GM19240 (cell line): ENCODE measurements around the gene MYRF.

Source experiments
- DNase-seq: peaks from one replicate; pipeline ENCODE4 v3.0.0; 2011; ENCODE audit warnings: low spot score; ENCODE audit not compliant: insufficient read length

Gene MYRF

DNA sequence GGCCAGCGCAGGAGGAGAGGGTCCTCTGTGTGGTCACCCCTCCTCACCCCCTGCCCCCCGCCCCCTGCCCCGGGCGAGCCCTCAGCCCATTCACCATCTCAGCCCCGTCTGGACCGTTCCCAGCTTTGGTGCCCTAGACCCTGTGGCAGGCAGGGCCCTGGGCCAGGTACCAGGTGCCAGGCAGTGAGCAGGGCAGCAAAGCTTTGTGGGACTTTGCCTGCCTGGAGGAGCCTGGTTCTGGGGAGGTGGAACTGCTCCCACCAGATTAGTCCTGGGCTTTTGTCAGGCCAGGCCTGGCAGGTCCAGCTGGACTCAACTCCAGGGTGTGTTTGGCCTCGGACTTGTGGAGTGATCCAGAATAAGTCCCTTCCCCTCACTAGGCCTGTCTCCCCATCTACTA lies 13.7 kb upstream of the MYRF start:
- DNase-seq, result no peak

GRCh38 chr11:61739413-61739812 lies 13.0 kb upstream of the MYRF start:
- DNase-seq, result no peak

DNA sequence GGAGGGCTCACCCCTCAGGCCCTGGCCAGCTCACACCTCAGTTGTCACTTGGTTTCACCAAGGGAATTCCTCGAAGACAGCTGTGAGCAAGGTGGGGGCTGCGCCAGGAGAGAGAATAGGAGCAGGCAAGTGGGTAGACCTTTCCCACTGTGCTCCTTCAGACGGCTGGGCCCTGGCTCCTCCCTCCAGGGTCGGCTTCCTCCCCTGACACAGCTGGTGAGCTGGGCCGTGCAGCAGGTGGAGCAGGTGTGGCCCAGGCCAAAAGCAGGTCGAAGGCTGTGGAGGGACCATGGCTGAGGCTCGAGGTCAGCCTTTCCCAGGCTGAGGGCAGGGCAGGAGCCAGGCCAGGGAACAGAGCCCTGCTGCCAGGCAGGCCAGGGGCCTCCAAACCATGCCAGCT lies 12.5 kb upstream of the MYRF start:
- DNase-seq, result no peak

DNA sequence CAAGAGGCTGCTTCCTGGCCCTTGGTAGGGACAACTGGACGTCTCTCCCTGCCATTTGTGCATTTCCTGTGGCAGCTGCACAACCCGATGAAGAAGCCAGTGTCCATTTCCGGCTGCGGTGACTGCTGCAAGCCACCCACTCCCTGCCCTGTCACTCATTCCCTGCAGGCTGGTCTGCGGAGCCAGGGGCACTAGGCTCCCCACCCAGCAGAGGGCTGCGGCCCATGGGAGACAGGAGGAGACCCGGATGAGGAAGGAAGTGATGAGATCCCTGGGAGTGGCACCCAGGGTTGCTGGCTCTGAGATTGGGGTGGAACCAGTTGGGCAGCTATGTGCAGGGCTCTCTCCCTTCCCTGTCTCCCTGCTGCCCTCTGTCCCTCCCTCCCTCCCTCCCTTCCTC lies 10.0 kb upstream of the MYRF start:
- no peak for DNase-seq

GRCh38 chr11:61743486-61744095 lies 8.8 kb upstream of the MYRF start:
- DNase-seq, result no peak

DNA sequence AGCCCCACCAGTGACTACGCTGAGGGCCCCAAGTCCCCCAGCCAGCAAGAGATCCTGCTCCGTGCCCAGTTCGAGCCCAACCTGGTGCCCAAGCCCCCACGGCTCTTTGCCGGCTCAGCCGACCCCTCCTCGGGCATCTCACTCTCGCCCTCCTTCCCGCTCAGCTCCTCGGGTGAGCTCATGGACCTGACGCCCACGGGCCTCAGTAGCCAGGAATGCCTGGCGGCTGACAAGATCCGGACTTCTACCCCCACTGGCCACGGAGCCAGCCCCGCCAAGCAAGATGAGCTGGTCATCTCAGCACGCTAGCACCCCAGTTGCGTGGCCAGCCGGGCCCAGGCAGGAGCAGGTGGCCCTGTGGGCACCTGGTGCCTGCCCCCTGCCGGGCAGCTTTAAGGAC lies 8.3 kb upstream of the MYRF start:
- DNase-seq, result no peak

DNA sequence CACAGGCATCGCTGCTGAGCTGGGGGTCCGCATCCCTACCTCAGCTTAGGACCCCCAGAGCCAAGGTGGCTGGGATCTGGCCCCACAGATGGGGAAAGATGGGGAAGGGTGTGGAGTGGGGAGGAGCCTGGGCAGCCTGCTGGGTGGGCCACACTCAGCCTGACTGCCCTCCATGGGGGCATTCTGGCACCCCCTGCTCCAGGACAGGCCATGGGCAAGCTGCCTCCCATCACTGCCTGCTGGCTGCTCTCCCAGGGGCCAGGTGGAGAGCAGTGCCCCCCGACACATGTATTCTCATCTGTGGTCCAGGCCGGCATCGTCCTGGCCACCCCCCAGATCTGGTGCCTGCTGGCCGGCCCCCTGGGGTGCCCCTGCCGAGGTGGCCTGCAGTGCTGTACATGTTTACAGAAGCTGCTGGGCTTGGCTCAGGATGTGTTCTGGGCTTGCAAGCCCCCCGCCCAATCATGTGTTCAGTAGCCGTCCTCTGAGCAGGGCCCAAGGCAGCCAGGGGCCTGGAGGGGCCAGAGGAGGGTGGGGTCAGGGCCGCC lies 7.8 kb upstream of the MYRF start:
- no peak for DNase-seq

GRCh38 chr11:61745781-61746441 lies 6.5 kb upstream of the MYRF start:
- no peak for DNase-seq

GRCh38 chr11:61746442-61747191 lies 5.8 kb upstream of the MYRF start:
- DNase-seq, result no peak

DNA sequence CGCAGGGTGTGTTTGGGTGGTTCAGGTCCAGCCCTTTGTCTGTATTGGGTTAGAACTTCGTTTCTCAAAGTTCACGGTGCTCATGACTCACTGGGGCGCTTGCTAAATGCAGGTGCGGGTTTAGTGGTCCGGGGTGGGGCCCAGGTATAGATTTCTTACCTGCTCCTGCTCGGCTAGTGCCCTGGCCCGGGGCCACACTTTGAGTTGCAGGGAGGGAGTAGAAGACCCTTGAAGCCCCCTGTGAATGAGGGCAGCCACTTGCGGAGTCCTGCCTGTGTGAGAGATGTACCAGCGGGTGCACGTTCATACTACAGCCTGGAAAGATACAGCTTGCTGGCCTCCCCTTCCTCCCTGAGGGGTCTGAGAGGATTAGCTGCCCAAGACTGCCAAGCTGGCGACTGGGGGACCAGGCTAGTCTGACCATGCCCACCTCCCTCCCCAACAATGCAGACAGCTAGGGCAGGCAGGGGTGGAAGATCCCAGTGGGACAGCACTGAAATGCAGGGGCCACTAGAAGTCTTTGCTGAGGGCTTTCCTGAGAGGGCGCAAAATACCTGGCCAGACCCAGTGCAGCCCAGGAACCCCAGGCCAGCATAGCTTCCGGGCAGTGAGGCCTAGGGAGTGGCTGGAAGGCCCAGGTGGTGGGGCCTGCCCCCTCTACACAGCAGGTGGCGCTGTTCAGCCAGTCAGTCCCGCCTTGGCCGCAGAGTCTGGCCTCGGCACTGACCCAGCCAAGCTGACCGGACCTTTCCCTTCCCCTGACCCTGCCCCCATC lies 5.1 kb upstream of the MYRF start:
- peak; percentile 90 for DNase-seq

DNA sequence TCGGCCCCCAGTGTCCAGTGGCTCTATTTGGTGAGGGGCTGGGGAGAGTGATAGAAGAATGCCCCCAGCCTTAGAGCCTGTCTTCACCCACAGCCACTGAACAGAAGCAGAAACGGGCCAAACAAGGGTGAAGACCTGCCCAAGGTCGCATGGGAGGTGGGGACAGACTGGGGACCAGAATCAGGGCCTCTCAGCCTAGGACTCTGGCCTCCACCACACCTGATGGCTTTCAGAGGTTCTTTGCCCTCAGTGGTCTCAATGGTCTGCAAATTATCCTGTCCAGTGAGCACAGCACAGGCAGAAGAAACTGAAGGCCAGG lies 4.5 kb upstream of the MYRF start:
- no peak for DNase-seq

DNA sequence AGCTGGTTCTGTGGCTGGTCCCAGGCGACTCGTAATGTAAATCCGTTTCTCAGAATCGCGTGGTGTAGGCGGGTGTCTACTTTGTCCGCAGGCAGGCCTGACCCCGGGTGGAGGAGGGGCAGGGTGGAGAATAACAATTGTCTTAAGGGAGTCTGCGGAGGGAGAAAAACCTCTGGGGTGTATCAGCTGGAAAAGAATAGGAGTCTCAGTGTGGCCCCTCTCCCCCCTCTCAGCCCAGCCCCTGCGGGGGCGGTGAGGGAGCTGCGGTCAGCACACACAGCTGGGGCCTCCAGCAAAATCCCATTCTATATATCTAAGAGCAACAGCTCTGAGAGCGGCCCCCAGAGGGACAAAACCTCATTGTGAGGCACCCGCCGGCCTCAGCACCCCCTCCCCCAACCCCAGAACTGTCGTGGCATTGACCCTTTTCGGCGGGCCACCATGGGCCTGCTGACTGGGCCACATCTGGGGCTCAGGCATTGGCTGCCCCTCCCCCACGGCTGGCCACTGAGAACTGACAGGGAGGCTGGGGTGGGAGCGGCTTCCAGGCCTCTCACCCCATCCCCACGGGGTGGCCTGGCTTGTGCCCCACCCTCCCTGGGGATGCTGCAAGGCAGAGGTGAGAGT lies 2.7 kb upstream of the MYRF start:
- DNase-seq, result no peak

- no peak for DNase-seq
Measured at GRCh38 chr11:61750631-61751273, 1.7 kb upstream of the MYRF start.

- DNase-seq, result no peak
Measured at GRCh38 chr11:61751384-61751783, 1.1 kb upstream of the MYRF start.

DNA sequence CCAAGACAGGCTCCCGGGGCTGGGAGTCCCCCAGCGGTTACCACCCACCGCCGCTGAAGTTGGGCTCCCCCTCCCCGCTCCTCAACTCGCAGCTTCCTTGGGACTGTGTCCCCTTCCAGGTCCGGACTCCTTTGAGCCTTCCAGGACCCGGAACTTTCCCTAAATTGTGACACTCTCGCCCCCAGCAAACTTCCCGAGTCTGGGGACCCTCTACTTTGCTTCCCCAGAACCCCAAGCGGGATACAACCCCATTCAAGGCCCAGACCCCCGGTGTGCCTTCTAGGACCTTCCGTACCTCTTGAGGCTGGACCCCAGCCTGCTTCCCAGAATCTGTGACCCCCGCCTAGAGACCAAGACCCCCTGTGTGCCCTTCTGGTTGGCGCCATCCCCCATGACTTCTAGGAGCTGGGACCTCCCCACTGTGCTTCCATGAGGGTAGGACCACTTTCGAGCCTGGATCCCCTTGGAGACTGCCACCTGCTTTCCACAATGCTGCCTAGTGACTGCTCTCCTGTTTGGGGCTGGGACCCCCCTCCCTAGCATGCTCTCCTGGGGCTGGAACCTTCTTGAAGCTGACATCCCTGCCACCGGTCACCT lies 587 bp downstream of the MYRF start:
- DNase-seq, result no peak

DNA sequence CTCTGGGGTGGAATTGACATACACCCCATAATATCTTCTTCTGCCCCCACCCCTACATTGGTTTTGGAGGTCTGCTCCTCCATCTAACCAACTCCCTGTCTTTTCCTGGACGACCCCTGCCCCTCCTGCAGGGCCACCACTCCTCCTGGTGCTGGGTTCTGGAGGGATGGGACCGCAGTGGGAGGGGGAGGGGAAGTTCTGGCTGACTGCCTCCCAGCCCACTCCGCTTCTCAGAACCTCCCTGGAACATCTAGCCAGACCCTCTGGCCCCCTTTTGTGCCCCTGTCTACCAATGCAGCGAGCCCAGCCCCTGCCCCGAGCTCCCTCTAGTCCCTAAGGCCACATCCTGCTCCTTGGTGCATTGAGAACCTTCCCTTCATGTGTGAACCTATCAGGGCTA lies 1.2 kb downstream of the MYRF start:
- no peak for DNase-seq

DNA sequence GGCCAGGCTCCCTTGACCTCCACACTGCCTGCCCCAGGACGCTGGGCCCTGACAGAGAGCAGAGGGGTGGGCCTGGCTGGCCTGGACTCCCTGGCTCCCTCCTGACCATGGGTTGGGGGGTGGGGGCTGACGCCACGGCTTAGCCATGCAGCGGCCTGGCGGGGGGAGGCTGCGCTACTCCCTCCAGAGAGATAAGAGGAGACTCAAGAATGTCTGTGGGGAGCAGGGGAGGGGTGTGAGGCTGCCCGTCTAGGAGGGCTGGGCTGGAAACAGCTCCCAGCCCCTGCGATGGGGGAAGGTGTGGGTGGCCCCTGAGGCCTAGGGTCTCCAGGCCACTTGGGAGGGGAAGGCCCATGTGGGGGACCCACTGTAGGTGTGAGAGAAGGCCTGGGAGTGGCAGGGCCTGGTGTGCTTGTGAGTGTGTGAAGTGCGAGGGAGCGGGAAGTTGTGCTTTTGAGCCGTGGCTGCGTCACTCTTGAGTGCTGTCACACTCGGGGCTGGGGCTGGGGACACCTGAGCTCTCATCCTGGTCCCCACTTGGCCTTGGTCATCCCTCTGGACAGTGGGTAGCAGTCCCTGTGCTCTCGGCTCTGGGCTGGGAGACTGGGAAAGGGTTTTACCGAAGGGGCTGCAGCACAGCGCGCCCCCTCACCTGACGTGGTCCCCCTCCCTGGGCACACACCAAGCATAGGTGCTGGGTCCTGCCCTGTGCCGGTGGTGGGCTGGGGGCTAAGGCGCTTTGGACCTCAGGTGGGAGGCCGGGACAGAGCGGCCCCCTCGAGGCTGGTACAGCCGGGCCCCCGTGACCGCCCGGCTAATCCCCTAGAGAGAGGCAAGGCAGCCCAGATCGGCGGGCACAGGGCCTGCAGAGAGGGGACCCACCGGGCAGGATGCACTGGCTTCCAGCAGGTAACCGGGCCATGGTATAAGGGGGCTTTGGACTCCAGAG lies 2.4 kb downstream of the MYRF start:
- no peak for DNase-seq

GRCh38 chr11:61756147-61756451 lies 3.7 kb downstream of the MYRF start:
- no peak for DNase-seq

DNA sequence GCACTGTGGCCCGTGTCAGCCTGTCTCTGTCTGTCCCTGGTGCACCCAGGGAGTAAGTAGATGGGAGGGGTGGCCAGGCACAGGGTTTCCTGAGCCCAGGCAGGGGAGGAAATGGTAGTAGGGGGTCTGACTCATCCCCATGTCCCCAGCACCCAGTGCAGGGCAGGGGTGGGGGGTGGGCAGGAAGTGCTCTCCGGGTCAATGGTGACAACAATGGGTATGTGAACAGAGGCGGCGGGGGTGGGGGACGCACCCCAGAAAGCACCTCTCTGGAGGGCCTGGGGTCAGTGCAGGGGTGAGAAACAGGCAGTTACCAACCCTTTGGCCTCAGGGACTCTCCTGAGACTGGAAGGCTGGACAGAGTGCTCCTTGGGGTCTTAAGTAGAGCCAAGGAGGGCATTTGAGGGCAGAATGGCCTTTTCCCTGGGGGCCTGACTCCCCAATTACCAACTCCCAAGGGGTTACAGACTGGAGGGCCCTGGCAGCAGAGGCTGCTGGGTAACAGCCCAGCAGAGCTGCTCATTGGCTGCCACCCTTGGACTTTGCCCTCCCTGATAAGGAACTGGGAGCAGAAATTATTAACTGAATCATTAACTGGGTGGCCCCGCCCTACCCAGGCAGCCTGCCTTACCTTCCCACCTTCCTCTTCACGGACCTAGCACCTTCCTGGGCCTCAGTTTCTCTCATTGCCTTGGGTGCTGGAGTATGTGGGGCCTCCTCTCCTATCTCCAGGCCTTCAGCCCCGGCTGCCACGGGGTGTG lies 4.2 kb downstream of the MYRF start:
- peak; percentile 53 for DNase-seq
